HG03432 (cell line): ENCODE results near the gene AMZ1.

Experiments used
- ATAC-seq: cut with Tn5 transposase; IDR thresholded peaks from one replicate; pipeline ENCODE4 v1.9.1; 2021; ENCODE audit warnings: mild to moderate bottlenecking, moderate library complexity; ENCODE audit not compliant: unreplicated experiment

AMZ1 gene

GRCh38 chr7:2687881-2688318 is at the start of gene AMZ1:
Gene AMZ1, plus strand, starts transcription at chr7:2688202. Its CDS starts 12,250 bp downstream, at chr7:2700452.
- peak; percentile 29 for ATAC-seq

GRCh38 chr7:2638224-2638991 is 49.6 kb upstream of the AMZ1 start:
- no peak for ATAC-seq

- ATAC-seq = no peak
Measured at GRCh38 chr7:2639181-2639681, 48.8 kb upstream of the AMZ1 start.

- ATAC-seq = no peak
Measured at GRCh38 chr7:2639695-2640481, 48.1 kb upstream of the AMZ1 start.

- ATAC-seq = no peak
Measured at GRCh38 chr7:2640482-2640830, 47.5 kb upstream of the AMZ1 start.

- ATAC-seq = no peak
Measured at GRCh38 chr7:2640846-2641316, 47.1 kb upstream of the AMZ1 start.

GRCh38 chr7:2641406-2642393 is 46.3 kb upstream of the AMZ1 start:
- ATAC-seq = peak; percentile 47

GRCh38 chr7:2643386-2644219 is 44.4 kb upstream of the AMZ1 start:
- ATAC-seq = no peak

GRCh38 chr7:2644220-2644561 is 43.8 kb upstream of the AMZ1 start:
- no peak for ATAC-seq

GRCh38 chr7:2644562-2645273 is 43.3 kb upstream of the AMZ1 start:
- peak; percentile 39 for ATAC-seq

GRCh38 chr7:2645274-2645868 is 42.6 kb upstream of the AMZ1 start:
- ATAC-seq = peak; percentile 56

- ATAC-seq = no peak
Measured at GRCh38 chr7:2646336-2646679, 41.7 kb upstream of the AMZ1 start.

GRCh38 chr7:2646680-2647571 is 41.1 kb upstream of the AMZ1 start:
- no peak for ATAC-seq

- no peak for ATAC-seq
Measured at GRCh38 chr7:2647594-2648172, 40.3 kb upstream of the AMZ1 start.

GRCh38 chr7:2649139-2649838 is 38.7 kb upstream of the AMZ1 start:
- no peak for ATAC-seq

GRCh38 chr7:2649991-2650390 is 38.0 kb upstream of the AMZ1 start:
- no peak for ATAC-seq

- no peak for ATAC-seq
Measured at GRCh38 chr7:2650451-2650850, 37.6 kb upstream of the AMZ1 start.
